COLO668 (cell line): Measurements from ENCODE around the gene HRCT1.
"Not testable (repeated sequence)": the region's sequence is repeated elsewhere in the genome, so short reads cannot be mapped to it uniquely, and the experiment has no call there.

Experiments
- DNase-seq: peaks from one replicate; lab custom pipeline; 2025; ENCODE audit not compliant: unreplicated experiment; lab: John Stamatoyannopoulos, UW

The HRCT1 gene

GRCh38 chr9:35915681-35916294 is 9.8 kb downstream of the HRCT1 start:
- DNase-seq: no peak

GRCh38 chr9:35917261-35917660 is 11.3 kb downstream of the HRCT1 start:
- no peak for DNase-seq

- DNase-seq: no peak
Observed at GRCh38 chr9:35918780-35919179, 12.8 kb downstream of the HRCT1 start.

GRCh38 chr9:35919212-35920008 is 13.4 kb downstream of the HRCT1 start:
- no peak for DNase-seq

- no peak for DNase-seq
Observed at GRCh38 chr9:35920051-35920620, 14.1 kb downstream of the HRCT1 start.

- no peak for DNase-seq
Observed at GRCh38 chr9:35923598-35923926, 17.6 kb downstream of the HRCT1 start.

GRCh38 chr9:35923927-35924763 is 18.1 kb downstream of the HRCT1 start:
- DNase-seq: no peak

GRCh38 chr9:35928591-35929452 is 22.8 kb downstream of the HRCT1 start:
- no peak for DNase-seq

GRCh38 chr9:35929453-35929718 is 23.4 kb downstream of the HRCT1 start:
- DNase-seq: no peak

- no peak for DNase-seq
Observed at GRCh38 chr9:35930521-35930920, 24.5 kb downstream of the HRCT1 start.

GRCh38 chr9:35930989-35931388 is 25.0 kb downstream of the HRCT1 start:
- DNase-seq: no peak

- no peak for DNase-seq
Observed at GRCh38 chr9:35932735-35933134, 26.7 kb downstream of the HRCT1 start.

- DNase-seq: no peak
Observed at GRCh38 chr9:35933550-35934067, 27.6 kb downstream of the HRCT1 start.

- not testable (repeated sequence) for DNase-seq
Observed at GRCh38 chr9:35934069-35934468, 28.1 kb downstream of the HRCT1 start.

GRCh38 chr9:35935261-35935660 is 29.3 kb downstream of the HRCT1 start:
- DNase-seq: no peak

GRCh38 chr9:35935755-35936509 is 29.9 kb downstream of the HRCT1 start:
- no peak for DNase-seq

- DNase-seq: no peak
Observed at GRCh38 chr9:35937227-35937626, 31.2 kb downstream of the HRCT1 start.

GRCh38 chr9:35938474-35939356 is 32.7 kb downstream of the HRCT1 start:
- no peak for DNase-seq

GRCh38 chr9:35939679-35940250 is 33.8 kb downstream of the HRCT1 start:
- no peak for DNase-seq
